Neural progenitor cell (in vitro differentiated cells): Measurements from ENCODE around the gene MDC1.

Source experiments
- CTCF ChIP-seq: fragments of 200-600 bp; sonication (generic); IDR thresholded peaks from 2 replicates; pipeline ENCODE4 v1.5.1; 2017; ENCODE audit warnings: antibody characterized with exemption, mild to moderate bottlenecking
- EZH2 ChIP-seq: fragments of 200-600 bp; sonication (generic); IDR thresholded peaks from 2 replicates; pipeline ENCODE4 v1.6.1; 2017; ENCODE audit warnings: antibody characterized with exemption, mild to moderate bottlenecking, moderate library complexity
- EZH2phosphoT487 ChIP-seq: fragments of 200-600 bp; sonication (generic); IDR thresholded peaks from 2 replicates; pipeline ENCODE4 v1.6.1; 2017; ENCODE audit warnings: antibody characterized with exemption

GRCh38 chr6:30752157-30752927, 35.3 kb upstream of the MDC1 start:
- no peak for TF ChIP-seq CTCF
- no peak for TF ChIP-seq EZH2
- TF ChIP-seq EZH2phosphoT487, result no peak
